HL-60/S4 treated with retinoic acid at 250 ng/mL for 4 days and 3 days (cell line): ENCODE measurements around the gene NR2F6.
"Not testable (repeated sequence)": the region's sequence is repeated elsewhere in the genome, so short reads cannot be mapped to it uniquely, and the experiment has no call there.

Experiments used
- in situ Hi-C: fragments of 300-500 bp; cut with MboI; formaldehyde crosslinking; loops from 2 replicates; pipeline ENCODE4 v1.7.0; 2022; ENCODE audit warnings: low sequenced_read_pairs

NR2F6 gene

DNA sequence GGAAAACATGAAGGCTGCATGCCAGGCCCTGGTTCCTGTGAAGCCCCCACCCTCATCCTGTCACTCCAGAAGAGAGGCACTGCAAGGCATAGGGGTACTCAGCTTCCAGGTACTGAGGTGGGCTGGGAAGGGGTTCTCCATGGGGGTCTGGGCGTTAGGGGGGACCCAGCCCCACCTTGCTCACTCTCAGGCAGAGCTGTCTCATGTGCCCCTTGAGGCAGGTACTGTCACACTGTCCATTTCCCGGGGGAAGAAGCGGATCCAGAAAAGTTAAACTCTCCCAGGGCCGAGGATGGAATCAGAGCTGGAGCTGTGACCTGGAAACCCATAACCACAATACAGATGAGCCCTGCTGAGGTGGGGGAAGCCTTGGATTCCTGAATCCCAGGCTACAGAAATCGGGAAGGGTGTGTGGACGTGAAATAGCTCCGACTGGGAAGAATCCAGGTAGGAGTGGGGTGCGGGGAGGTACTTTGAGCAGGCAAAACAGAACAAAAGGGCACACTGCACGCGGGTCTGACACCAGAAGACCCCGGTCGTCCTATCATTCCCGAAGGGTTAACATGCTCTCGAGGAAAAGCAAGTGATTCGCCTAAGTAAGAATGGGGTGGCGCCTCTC lies 31.1 kb downstream of the NR2F6 start:
- in situ Hi-C loops = no loop called here

DNA sequence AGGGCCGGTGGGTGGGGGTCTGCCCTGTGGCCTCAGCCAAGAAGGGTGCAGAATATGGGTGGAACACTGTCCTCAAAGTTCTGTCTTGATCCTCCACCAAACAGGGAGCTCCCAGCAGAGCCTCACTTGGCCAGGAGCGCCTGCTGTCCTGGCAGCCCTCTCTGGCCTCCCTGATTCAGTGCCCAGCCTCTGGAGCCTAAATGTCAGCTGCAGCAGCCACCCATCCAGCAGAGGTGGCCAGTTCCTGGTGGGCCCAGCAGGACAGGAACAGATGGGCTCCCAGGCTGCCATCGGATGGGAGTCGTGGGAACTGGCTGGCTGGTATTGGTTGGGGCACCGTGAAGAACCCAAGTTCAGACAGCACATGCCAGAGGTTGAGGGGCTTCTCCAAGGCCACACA lies 32.4 kb downstream of the NR2F6 start:
- in situ Hi-C loops = no loop called here

DNA sequence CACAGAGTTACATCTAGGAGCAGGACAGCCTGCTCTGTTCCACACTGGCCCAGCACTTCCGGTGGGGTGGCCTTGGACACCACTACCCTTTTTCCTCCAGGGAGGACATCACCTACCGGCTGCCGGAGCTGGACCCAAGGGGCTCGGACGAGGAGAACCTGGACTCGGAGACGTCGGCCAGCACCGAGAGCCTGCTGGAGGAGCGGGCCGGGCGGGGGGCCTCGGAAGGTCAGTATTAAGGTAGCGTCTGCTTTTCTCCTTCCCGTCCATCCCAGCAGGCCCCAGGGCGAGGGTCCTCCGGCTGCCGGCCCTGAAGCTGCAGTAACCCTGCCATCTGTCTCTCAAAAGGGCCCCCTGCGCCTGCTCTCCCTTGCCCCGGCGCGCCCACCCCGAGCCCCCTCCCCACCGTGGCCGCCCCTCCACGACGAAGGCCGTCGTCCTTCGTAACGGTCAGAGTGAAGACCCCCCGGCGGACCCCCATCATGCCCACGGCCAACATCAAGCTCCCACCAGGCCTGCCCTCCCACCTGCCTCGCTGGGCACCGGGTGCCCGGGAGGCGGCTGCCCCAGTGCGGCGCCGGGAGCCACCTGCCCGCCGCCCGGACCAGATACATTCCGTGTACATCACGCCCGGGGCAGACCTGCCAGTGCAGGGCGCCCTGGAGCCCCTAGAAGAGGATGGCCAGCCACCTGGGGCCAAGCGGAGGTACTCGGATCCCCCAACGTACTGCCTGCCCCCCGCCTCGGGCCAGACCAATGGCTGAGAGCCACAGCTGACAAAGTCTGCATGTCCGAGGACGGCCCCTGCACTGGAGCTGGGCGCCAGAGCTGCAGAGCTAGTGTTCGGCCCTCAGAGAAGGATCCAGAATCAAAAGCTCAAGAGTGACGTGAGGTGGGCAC lies 33.9 kb downstream of the NR2F6 start:
- in situ Hi-C loops = no loop called here

DNA sequence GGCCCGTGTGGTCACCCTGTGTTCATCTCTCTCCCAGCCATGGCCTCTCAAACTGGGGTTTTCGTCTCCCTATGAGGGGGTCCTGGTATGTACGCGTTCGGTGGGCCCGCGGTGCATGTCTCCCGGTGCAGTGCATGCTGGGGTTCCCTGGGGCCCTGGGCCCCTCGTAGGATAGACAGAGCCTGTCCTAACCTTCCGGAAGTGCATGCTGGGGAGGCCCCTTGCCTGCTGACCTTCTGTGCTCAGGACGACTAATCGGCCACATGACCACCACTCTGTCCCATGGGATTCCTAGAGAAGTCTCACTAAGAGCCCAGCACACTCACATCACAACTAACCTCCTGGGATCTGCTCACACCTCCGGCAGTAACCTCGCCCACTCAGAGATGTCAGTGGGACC lies 35.4 kb downstream of the NR2F6 start:
- in situ Hi-C loops = no loop called here

- in situ Hi-C loops = no loop called here
Observed at GRCh38 chr19:17209126-17210036, 36.3 kb downstream of the NR2F6 start.

DNA sequence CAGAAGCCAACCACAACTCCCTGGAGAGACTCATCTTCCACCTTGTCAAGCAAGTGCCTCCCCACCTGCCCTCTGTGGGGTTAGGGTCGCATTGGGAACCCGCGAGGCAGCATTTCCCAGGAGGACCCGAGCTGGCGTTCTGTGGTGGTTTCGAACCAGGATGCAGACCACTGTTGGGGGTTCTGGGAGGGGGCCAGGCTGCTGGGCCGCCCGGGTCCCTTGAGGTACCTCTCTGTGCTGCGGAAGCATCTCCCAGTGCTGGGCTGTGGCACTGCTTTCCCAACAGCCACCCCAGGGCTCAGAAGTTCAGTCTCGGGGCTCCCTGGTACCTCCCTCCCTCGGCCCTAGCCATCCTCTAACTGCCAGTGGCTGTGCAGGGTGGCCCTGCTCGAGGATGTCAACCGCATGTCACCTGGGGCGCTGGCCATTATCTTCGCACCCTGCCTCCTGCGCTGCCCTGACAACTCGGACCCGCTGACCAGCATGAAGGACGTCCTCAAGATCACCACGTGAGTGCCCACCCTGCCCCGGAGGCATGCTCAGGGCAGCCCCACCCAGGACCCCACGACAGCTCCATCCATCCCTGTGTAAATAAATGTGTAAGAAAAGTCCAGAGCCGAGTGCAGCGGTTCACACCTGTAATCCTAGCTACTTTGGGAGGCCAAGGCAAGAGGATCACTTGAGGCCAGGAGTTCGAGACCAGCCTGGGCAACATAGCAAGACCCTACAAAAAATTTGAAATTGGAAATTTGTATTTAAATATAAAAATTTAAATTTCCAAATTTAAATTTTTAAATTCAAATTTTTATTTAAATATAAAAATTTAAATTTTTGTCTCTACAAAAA lies 38.8 kb downstream of the NR2F6 start:
- in situ Hi-C loops = no loop called here

- in situ Hi-C loops = no loop called here
Observed at GRCh38 chr19:17205237-17206140, 40.2 kb downstream of the NR2F6 start.

DNA sequence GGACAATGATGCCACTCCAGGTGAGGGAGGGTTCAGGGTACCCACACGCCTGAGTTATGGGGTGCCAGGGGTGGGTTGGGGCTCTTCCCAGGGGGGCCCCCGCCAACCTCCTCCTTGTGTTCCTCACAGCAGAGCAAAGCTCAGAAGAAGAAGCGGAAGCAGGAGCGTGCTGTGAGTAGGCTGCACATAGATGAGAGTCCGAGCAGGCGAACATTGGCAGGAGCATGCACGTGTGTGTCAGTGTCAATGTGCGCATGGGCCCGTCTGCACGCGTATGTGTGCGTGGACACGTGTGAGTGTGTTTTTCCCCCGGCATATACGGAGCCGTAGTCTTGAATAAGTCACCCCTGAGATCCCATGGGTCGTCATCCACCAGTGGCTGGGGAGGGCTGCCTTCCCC lies 43.0 kb downstream of the NR2F6 start:
- in situ Hi-C loops = no loop called here

DNA sequence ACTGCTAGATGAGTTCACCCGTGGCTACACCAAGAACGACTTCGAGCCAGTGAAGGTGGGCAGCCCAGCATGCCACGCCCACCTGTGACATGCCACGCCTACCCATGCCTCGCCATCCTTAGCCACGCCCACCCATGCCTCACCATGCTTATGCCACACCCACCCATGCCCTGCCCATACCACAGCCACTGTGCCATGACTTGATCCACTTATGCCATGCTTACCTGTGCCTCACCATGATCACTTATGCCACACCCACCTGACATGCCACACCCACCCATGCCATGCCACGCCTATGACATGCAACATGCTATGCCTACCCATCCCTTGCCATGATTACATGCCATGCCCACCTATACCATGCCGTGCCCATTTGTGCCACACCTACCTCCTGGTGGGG lies 43.5 kb downstream of the NR2F6 start:
- in situ Hi-C loops = no loop called here

GRCh38 chr19:17200408-17201079 lies 45.2 kb downstream of the NR2F6 start:
- in situ Hi-C loops = no loop called here

GRCh38 chr19:17197666-17198065 lies 48.1 kb downstream of the NR2F6 start:
- in situ Hi-C loops = no loop called here

DNA sequence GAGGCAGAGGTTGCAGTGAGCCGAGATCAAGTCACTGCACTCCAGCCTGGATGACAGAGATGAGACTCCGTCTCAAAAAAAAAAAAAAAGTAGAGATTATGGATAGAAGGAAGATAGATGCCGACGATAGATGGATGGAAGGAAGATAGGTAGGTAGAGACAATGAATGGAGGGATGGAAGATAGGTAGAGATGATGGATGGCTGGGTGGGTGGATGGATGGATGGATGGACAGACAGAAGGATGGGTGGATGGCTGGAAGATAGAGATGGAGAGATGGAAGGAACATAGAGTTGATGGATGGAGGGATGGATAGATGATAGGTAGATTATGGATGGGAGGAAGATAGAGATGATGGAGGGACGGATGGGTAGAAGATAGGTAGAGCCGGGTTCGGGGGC lies 49.1 kb downstream of the NR2F6 start:
- in situ Hi-C loops = no loop called here

DNA sequence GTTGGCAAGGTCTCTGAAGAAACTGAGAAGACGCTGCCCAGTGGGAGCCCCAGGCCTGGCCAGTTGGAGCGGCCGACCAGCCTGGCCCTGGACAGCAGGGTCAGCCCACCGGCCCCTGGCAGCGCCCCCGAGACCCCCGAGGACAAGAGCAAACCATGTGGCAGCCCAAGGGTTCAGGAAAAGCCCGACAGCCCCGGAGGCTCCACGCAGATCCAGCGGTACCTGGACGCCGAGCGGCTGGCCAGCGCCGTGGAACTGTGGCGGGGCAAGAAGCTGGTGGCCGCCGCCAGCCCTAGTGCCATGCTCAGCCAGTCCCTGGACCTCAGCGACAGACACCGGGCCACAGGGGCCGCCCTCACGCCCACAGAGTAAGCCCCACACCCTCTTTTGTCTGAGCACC lies 50.6 kb downstream of the NR2F6 start:
- in situ Hi-C loops = no loop called here

DNA sequence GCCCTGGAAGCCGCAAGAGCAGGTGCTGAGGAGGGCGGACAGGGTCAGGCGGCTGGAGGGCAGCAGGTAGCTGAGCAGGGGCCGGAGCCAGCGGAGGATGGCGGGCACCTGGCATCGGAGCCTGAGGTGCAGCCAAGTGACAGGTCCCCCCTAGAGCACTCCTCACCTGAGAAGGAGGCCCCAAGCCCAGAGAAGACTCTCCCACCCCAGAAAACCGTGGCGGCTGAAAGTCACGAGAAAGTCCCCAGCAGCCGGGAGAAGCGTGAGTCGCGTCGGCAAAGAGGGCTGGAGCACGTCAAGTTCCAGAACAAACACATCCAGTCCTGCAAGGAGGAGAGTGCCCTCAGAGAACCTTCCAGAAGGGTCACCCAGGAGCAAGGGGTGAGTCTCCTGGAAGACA lies 51.1 kb downstream of the NR2F6 start:
- in situ Hi-C loops = no loop called here

GRCh38 chr19:17192751-17193150 lies 53.0 kb downstream of the NR2F6 start:
- in situ Hi-C loops = no loop called here

- in situ Hi-C loops = not testable (repeated sequence)
Observed at GRCh38 chr19:17191736-17192135, 54.0 kb downstream of the NR2F6 start.

- in situ Hi-C loops = no loop called here
Observed at GRCh38 chr19:17185590-17185989, 60.1 kb downstream of the NR2F6 start.

GRCh38 chr19:17184371-17184841 lies 61.3 kb downstream of the NR2F6 start:
- in situ Hi-C loops = no loop called here

DNA sequence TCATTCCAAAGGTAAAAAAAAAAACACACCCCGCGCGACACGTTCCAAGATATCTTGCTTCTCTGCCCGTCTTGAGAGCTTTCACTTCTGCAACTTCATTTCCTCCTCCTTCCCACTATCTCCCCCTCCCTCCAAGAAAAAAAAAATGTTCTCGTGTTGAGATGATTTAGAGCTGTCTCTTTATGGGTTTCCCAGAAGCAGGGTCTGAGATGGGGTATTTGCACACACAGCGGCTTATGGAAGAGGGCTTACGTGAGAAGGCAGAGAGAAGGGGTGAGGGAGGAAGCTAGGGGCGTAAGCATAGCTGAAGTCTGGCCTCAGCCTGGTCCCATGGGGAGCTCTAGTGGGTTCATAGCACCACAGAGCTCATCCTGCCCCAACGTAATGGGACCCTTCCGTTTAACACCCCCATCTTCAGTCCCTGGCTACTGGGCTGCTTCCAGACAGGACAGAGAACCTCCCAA lies 61.8 kb downstream of the NR2F6 start:
- in situ Hi-C loops = no loop called here
